GM21737 (cell line): ENCODE measurements around the gene CWC27.
"Not testable (repeated sequence)": the region's sequence is repeated elsewhere in the genome, so short reads cannot be mapped to it uniquely, and the experiment has no call there.

Experiments used
- ATAC-seq: cut with Tn5 transposase; IDR thresholded peaks from one replicate; pipeline ENCODE4 v1.9.1; 2021; ENCODE audit warnings: mild to moderate bottlenecking, moderate library complexity; ENCODE audit not compliant: unreplicated experiment

CWC27 gene

GRCh38 chr5:64918083-64918482 is 149.4 kb downstream of the CWC27 start:
- no peak for ATAC-seq

- ATAC-seq: no peak
Measured at GRCh38 chr5:64921386-64921785, 152.7 kb downstream of the CWC27 start.

GRCh38 chr5:64923151-64923685 is 154.5 kb downstream of the CWC27 start:
- ATAC-seq: no peak

GRCh38 chr5:64925123-64925522 is 156.4 kb downstream of the CWC27 start:
- ATAC-seq: no peak

DNA sequence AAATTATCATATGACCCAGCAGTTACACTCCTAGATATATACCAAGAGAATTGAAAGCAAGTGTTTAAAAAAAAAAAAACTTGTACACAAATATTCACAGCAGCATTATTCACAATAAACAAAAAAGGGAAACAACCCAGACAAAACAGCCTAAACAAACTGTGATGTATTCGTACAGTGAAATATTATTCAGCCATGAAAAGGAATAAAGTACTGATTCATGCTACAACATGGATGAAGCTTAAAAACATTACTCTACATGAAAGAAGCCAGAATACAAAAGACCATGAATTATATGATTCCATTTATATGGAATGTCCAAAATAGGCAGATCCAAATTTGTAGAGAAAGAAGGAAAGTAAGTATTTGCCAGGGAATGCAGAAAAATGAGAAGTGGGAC is 161.1 kb downstream of the CWC27 start:
- ATAC-seq: no peak

- no peak for ATAC-seq
Measured at GRCh38 chr5:64930672-64931318, 162.1 kb downstream of the CWC27 start.

DNA sequence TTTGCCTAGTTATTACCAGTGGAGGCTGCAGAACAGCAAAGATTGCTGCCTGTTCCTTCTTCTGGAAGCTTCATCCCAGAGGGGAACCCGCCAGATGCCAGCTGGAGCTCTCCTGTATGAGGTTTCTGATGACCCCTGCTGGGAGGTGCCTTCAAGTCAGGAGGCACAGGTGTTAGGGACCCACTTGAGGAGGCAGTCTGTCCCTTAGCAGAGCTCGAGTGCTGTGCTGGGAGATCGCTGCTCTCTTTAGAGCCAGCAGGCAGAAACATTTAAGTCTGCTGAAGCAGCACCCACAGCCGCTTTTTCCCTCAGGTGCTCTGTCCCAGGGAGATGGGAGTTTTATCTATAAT is 170.7 kb downstream of the CWC27 start:
- ATAC-seq: not testable (repeated sequence)

- no peak for ATAC-seq
Measured at GRCh38 chr5:64939772-64940510, 171.2 kb downstream of the CWC27 start.

GRCh38 chr5:64942460-64942859 is 173.7 kb downstream of the CWC27 start:
- no peak for ATAC-seq

GRCh38 chr5:64944868-64945267 is 176.1 kb downstream of the CWC27 start:
- no peak for ATAC-seq

DNA sequence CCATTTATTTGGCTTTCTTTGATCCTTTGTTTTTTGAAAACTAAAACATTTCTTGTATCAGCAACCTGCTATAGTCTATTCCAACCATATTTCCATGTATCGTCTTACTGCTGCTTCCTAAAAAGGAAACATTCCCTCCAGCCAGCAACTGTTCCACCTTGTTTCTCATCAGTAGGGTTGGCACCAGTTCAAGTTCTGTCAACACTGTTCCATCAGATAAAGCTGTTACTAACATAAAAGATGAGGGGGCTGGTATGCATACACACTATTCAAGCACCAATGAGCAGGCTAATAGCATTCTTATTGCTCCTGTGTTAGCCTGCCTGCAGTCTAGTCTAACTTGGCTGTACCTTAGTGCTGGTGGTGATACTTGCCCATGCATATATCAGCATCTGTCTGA is 178.3 kb downstream of the CWC27 start:
- no peak for ATAC-seq

DNA sequence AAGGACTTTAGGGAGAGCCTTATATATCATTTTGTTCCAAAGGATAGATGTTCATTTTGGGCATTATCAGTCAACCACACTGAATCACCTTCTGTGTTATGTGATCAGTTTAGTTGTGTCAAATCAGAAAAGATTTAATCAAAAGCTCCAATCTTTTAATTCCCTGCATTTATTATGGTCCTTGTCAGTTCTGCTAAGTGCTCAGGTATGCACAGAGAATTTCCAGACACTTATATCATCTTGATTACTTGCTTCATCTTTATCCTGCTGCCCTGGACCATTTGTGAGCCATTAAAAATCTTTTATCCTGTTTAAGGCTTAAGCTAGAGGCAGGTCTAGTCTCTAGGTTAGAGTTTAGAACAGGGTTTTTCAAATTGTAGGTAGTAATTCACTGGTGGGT is 179.1 kb downstream of the CWC27 start:
- no peak for ATAC-seq

DNA sequence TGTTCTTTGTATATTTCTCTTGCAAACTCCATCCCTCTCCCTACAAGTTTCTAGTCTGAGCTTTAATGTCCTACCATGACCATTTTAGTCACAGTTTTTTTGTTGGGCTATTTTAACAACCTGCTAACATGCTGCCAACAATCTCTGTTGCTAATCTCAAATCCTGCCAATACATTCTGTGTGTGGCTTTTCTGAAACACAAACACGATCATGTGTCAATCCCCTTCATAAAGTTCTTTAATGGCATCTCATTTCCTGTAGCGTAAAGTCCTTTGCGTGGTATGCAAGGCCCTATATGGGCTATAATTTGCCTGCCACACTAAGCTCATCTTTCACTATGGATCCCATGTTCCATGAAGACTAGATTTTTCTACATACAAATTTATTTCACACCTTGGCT is 180.6 kb downstream of the CWC27 start:
- ATAC-seq: no peak

DNA sequence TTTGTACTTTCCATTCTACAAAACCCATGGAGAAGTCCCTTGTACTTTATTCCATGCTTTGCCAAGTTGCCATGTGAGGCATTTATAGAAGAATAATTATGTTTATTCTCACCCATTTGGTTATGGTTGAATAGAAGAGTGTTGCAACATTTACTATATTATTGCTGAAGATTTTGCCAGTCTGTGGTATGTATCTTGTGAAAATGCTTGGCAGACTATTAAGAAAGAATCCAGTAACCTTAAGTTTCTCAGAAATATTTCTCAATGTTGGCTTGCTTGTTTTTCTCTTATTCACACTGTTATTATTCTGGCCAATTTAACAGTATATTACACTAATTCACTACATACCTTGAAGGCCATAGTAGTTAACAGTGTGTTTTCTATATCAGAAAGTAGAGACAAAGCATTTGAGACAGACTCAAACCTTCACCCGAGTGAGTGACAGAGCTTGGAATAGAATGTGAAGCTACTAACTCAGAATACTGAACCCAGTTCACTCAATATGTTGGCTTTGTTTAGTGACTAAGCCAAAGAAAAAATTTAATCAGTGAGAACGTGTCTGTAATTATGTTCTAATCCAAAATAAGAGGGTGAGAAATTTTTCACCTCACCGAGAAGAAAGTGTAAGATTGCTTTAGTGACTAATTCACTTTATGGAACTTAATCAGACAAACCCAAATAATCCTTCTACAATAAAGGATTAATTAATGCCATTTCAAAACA is 184.4 kb downstream of the CWC27 start:
- no peak for ATAC-seq

DNA sequence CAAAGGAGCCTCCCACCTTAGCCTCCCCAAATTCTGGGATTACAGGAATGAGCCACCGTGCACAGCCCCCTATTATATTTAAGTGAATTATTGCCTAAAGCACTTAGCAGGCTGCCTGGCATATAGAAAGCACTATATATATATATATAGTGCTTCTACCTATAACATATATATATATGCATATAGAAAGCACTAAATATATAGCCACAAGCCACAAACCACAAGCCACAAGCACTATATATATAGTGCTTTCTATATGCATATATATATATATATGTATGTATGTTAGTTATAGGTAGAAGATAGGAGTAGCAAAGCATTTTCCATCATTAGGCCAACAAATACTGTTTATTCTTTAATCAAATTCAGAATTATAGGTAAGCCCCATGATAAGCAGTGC is 185.8 kb downstream of the CWC27 start:
- no peak for ATAC-seq

- ATAC-seq: no peak
Measured at GRCh38 chr5:64958757-64959391, 190.1 kb downstream of the CWC27 start.

GRCh38 chr5:64963278-64963677 is 194.5 kb downstream of the CWC27 start:
- ATAC-seq: no peak

DNA sequence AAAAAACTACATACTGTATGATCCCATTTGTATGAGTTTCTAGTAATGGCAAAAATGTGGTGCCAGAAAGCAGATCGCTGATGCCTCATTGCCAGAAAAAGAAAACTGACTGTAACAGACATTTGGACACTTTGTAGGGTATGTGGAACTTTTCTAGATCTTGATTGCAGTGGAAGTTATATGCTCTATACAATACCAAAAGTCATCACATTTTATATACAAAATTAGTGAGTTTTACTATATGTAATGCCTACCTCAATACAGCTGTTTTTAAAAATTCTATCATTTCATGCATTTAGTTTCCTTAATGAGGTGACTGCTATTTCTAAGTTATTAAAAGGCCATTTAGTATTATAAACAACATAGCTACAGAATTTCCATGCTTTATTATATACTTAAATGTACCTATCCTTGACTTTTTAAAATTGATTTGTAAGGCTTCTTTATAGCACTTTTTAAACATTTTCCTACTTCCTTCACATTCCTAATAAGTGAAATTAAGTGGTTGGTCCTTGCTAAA is 199.9 kb downstream of the CWC27 start:
- ATAC-seq: no peak

DNA sequence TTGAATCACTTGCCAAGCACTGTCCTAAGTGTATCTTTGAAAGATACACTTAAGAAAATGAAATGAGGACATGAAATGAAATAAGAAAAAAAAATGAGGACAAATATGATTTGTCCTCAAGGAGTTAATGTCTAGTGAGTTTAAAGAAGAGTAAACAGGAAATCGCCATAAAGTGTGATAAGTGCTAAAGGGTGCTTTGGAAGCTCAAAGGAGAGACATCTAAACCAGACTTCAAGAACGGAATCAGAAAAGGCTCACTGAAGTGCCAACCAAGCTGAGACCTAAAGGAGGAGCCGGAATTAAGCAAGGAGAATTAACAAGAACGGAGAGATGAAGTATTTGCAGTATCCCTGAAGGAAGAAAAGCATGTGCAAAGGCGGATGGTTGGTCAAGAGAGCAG is 200.8 kb downstream of the CWC27 start:
- ATAC-seq: no peak

GRCh38 chr5:64971513-64971912 is 202.8 kb downstream of the CWC27 start:
- no peak for ATAC-seq

DNA sequence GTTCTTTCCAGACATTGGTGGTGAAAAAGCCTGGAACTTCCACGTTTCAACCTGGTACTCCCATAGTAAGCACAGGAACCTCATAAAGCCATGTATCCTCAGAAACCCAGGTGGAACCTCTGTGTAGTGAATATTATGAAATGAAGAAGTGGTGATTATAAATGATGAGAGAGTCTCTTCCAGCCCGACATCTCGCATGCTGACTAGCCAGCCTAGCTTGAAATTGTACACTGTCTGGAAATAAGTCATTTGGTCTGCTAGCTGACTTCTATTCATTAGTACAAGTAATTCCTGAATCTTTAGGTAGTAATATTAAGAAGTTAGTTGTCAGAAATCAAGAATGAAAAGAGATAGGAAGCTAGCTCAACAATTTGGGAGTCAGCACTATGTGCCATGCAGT is 203.3 kb downstream of the CWC27 start:
- no peak for ATAC-seq
